C4-2B (cell line): ENCODE results near the gene GIMAP4.

Source experiments
- ZFX ChIP-seq: fragments of 450-650 bp; IDR thresholded peaks from 2 replicates; pipeline ENCODE4 v1.6.1; 2017
- TF ChIP-seq, protein P1 (sequence below): fragments of 450-650 bp; conservative IDR thresholded peaks from 2 replicates; pipeline ENCODE4 v1.5.1; 2017; ENCODE audit warnings: mild to moderate bottlenecking

DNA sequence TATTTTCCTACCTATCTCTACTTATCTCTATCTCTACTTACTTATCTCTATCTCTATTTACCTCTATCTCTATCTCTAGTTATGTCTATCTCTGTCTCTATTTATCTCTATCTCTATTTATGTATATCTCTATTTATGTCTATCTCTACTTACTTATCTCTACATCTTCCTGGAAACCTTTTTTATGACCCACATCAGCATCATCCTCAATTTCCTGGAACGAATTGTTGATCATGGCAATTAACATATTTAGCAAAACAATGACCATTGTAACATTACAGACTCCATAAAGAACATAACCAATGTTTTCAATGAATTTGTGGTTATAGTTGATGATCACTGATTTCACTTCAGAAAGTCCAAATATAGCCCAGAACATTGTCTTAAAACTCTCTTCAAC is 46.7 kb downstream of the GIMAP4 start:
- TF ChIP-seq, protein P1, sequence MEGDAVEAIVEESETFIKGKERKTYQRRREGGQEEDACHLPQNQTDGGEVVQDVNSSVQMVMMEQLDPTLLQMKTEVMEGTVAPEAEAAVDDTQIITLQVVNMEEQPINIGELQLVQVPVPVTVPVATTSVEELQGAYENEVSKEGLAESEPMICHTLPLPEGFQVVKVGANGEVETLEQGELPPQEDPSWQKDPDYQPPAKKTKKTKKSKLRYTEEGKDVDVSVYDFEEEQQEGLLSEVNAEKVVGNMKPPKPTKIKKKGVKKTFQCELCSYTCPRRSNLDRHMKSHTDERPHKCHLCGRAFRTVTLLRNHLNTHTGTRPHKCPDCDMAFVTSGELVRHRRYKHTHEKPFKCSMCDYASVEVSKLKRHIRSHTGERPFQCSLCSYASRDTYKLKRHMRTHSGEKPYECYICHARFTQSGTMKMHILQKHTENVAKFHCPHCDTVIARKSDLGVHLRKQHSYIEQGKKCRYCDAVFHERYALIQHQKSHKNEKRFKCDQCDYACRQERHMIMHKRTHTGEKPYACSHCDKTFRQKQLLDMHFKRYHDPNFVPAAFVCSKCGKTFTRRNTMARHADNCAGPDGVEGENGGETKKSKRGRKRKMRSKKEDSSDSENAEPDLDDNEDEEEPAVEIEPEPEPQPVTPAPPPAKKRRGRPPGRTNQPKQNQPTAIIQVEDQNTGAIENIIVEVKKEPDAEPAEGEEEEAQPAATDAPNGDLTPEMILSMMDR = no peak
- no peak for TF ChIP-seq ZFX
